ENCODE data around the gene NECTIN1.
A peak's percentile ranks its signal among the peaks of the same experiment; 100 is the strongest.

NECTIN1 gene

GRCh38 chr11:119728651-119729580 lies at the start of gene NECTIN1:
NECTIN1 (minus strand) TSS chr11:119729200; CDS start chr11:119728553, 647 bp downstream.
- DNase-seq (ENCODE audit: extremely low spot score, insufficient read length, low read depth) = peak; percentile 81
- peak; percentile 83 for FAIRE-seq

- DNase-seq (ENCODE audit: extremely low spot score, insufficient read length, low read depth) (no peak), FAIRE-seq (no peak)
These were observed 49.6 kb upstream of the NECTIN1 start for GRCh38 chr11:119778391-119779194.

- no peak for DNase-seq (ENCODE audit: extremely low spot score, insufficient read length, low read depth)
- no peak for FAIRE-seq
These were observed 48.9 kb upstream of the NECTIN1 start for GRCh38 chr11:119777940-119778339.

- FAIRE-seq (no peak), DNase-seq (ENCODE audit: extremely low spot score, insufficient read length, low read depth) (no peak)
These were observed 47.7 kb upstream of the NECTIN1 start for GRCh38 chr11:119776651-119777050.

GRCh38 chr11:119776031-119776636 lies 47.1 kb upstream of the NECTIN1 start:
- no peak for DNase-seq (ENCODE audit: extremely low spot score, insufficient read length, low read depth)

DNA sequence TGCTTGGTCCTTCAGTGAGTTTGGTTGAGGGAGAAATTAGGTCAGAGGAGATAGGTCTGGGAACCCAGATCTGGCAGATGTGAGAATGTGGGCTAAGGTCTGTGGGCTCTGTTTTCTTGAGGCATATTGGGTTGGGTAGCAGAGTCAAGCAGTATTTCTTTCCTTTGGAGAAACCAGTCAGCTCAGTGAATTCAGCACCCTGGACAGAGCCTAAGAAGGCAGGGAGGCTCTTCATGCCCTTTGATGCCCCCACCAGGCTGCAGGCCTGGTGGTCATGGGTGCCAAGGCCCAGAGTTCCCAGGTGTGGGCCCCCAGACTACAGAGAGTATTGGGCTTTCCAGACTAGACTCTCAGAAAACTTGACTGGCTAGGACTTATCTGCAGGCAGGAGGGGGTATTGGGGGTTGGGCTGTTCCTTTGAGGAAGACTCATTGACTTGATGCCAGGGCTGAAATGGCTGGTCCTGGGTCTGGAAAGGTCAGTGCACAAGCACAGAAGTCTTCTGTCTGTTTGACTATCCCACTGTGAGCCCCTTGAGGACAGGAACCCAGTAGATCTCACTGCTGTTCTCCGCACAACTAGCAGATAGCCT lies 45.3 kb upstream of the NECTIN1 start:
- FAIRE-seq (no peak), DNase-seq (ENCODE audit: extremely low spot score, insufficient read length, low read depth) (no peak)

More at GRCh38 chr11:119776031-119776636, 47.1 kb upstream of the NECTIN1 start:
- no peak for FAIRE-seq

GRCh38 chr11:119772641-119773415 lies 43.8 kb upstream of the NECTIN1 start:
- DNase-seq (ENCODE audit: extremely low spot score, insufficient read length, low read depth) (no peak), FAIRE-seq (no peak)

DNA sequence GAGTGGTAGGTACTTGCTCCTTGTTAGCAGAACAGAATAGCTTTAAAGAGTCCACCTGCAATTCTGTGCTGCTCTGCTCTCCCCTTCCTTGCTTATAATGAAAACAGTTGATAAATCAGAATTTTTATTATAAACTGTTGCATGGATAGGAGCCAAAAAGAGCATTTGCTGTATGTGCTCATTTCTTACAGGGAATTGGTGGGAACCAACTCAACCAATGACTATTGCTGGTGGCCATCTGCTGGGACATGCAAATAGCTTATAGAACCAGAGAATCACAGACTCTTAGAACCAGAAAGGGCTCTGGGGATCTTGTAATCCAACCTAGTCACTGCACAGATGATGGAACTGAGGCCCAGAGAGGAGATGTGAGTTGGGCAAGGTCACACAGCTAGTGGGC lies 43.1 kb upstream of the NECTIN1 start:
- FAIRE-seq = no peak
- no peak for DNase-seq (ENCODE audit: extremely low spot score, insufficient read length, low read depth)

- FAIRE-seq (no peak), DNase-seq (ENCODE audit: extremely low spot score, insufficient read length, low read depth) (no peak)
These were observed 42.3 kb upstream of the NECTIN1 start for GRCh38 chr11:119771172-119771770.

DNA sequence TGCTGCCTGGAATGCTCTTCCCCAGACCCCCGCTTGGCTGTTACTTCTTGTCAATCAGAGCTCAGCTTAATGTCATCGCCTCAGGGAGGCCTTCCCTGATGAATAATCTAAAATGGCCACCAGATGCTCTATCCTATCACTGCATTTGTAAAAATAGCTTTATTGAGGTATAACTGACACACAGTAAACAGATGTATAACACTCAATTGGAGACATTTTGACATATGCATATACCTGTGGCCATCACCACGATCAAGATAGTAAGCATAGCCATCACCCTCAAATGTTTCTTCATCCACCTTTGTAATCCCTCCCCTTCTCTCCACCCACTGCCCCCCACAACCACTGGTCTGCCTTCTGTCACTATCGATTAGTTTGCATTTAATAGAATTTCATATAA lies 36.6 kb upstream of the NECTIN1 start:
- FAIRE-seq = no peak
- no peak for DNase-seq (ENCODE audit: extremely low spot score, insufficient read length, low read depth)

- DNase-seq (ENCODE audit: extremely low spot score, insufficient read length, low read depth) (no peak), FAIRE-seq (no peak)
These were observed 35.3 kb upstream of the NECTIN1 start for GRCh38 chr11:119764108-119764868.

DNA sequence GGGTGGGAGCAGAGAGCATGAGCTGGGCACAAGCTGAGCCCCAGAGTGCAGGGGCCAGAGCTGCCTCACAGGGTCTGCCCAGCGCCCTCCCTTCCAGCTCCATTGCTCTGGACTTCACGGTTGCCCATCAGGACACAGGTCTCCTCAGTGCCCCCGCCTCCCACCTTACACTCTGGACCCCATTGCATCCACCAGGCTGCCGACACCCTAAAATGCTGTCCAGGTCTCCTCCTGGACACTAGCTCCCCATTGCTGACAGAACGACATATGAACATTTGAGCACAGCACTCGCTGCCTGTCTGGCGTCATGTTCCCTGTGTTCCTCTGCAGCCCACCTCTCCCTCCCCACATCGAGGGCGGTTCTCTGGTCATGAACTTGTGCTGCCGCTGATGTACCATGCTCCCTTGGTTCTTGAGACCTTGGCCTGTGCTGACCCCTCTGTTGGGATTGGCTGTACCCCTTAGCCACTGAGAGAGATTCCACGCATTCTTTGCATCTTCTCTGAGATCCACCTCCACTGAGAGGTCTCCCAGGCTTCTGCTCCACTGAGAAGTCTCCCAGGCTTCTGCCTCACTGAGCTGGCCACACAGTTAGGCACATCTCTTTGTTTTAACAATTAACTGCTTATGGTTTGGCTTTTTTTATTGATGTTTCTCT lies 34.2 kb upstream of the NECTIN1 start:
- FAIRE-seq (no peak), DNase-seq (ENCODE audit: extremely low spot score, insufficient read length, low read depth) (no peak)

DNA sequence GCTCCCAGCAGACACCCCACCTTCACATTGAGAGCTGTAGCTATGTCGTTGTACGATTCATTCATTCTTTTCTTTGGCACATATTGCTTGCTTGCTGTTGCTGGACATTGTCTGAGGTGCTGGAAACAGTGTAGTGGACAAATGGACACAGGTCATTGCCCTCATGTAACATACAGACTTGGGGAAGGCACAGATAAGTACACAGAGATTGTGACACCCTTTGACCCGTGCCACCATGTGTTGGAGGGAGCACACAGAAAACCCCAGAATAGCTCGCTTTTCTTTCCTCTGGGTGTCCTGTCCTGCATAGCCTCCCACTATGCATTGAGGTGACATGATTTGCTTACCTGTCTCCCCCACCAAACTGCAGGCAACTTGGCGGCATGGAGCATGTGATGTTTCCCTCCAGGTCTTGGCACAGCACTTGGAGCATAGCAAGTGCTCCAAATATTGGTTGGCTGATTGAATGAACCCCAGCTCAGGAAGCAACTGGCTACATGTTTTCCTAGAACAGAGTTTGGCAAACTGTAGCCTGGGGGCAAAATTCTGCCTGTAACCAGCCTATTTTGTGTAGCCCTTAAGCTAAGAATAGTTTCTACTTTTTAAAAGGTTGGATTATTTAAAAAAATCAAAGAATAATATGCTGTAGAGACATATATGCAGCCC lies 30.9 kb upstream of the NECTIN1 start:
- DNase-seq (ENCODE audit: extremely low spot score, insufficient read length, low read depth) (no peak), FAIRE-seq (peak; percentile 26)

GRCh38 chr11:119759324-119759723 lies 30.3 kb upstream of the NECTIN1 start:
- DNase-seq (ENCODE audit: extremely low spot score, insufficient read length, low read depth) (no peak), FAIRE-seq (peak; percentile 29)

DNA sequence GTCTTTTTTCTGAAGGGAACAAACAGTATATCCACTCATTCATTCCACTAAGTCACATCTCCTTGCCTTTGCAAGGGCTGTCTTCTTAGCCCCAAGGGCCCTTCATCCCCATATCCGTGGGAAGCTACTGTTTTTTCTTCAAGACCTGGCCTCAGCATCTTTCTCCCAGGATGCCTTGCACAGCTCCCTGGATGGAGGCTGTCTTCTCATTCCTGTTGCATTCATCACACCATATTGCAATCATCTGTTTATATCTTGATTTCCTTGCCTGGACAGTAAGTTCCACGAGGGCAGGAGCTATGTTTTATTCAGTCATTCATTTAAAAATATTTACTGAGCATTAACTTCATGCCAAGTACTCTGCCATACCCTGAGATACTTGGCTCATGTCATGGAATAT lies 29.3 kb upstream of the NECTIN1 start:
- no peak for DNase-seq (ENCODE audit: extremely low spot score, insufficient read length, low read depth)
- no peak for FAIRE-seq

GRCh38 chr11:119757378-119757777 lies 28.4 kb upstream of the NECTIN1 start:
- DNase-seq (ENCODE audit: extremely low spot score, insufficient read length, low read depth) (no peak), FAIRE-seq (no peak)

GRCh38 chr11:119756169-119756865 lies 27.3 kb upstream of the NECTIN1 start:
- DNase-seq (ENCODE audit: extremely low spot score, insufficient read length, low read depth) (no peak), FAIRE-seq (no peak)

Data from GM18507 (cell line).